HG03354 (cell line): Measurements from ENCODE around the gene TBL1XR1.

Experiments used
- ATAC-seq: cut with Tn5 transposase; IDR thresholded peaks from one replicate; pipeline ENCODE4 v1.9.1; 2021; ENCODE audit warnings: mild to moderate bottlenecking; ENCODE audit not compliant: unreplicated experiment, poor library complexity, severe bottlenecking

The TBL1XR1 gene

GRCh38 chr3:176988795-176989194 is 208.5 kb downstream of the TBL1XR1 start:
- no peak for ATAC-seq

- no peak for ATAC-seq
Observed at GRCh38 chr3:176987901-176988650, 209.2 kb downstream of the TBL1XR1 start.

- ATAC-seq = no peak
Observed at GRCh38 chr3:176978441-176978840, 218.8 kb downstream of the TBL1XR1 start.

GRCh38 chr3:176977331-176977730 is 220.0 kb downstream of the TBL1XR1 start:
- no peak for ATAC-seq

GRCh38 chr3:176976586-176976985 is 220.7 kb downstream of the TBL1XR1 start:
- no peak for ATAC-seq

- no peak for ATAC-seq
Observed at GRCh38 chr3:176974279-176974678, 223.0 kb downstream of the TBL1XR1 start.

GRCh38 chr3:176971613-176972174 is 225.6 kb downstream of the TBL1XR1 start:
- no peak for ATAC-seq

GRCh38 chr3:176970770-176971169 is 226.5 kb downstream of the TBL1XR1 start:
- no peak for ATAC-seq

- ATAC-seq = no peak
Observed at GRCh38 chr3:176969506-176969905, 227.8 kb downstream of the TBL1XR1 start.
